Brain microvascular endothelial cell (primary cell): Measurements from ENCODE around the gene CNTNAP2.

Source experiments
- DNase-seq: peaks from one replicate; pipeline ENCODE4 v3.0.0-alpha.2; 2020
- H3K27ac ChIP-seq: fragments of 250-450 bp; sonication (Bioruptor Pico); 2 replicates; pipeline ENCODE4 v1.5.1; 2020; ENCODE audit warnings: mild to moderate bottlenecking, moderate library complexity
- H3K27me3 ChIP-seq: fragments of 250-450 bp; sonication (Bioruptor Pico); replicated peaks from 2 replicates; pipeline ENCODE4 v1.5.1; 2020; ENCODE audit warnings: mild to moderate bottlenecking
- H3K36me3 ChIP-seq: fragments of 250-450 bp; sonication (Bioruptor Pico); replicated peaks from 2 replicates; pipeline ENCODE4 v1.5.1; 2020; ENCODE audit warnings: mild to moderate bottlenecking
- H3K4me3 ChIP-seq: 2 replicates; pipeline ENCODE4 v1.5.1; 2011; ENCODE audit warnings: low read depth, mild to moderate bottlenecking, control low read depth, low read length, moderate library complexity
- CTCF ChIP-seq: IDR thresholded peaks from 2 replicates; pipeline ENCODE4 v1.5.1; 2011; ENCODE audit warnings: low read depth, mild to moderate bottlenecking, moderate library complexity, low read length, control low read depth, inconsistent platforms; ENCODE audit errors: missing control alignments
- in situ Hi-C: cut with HindIII; loops from 2 replicates; pipeline ENCODE4 v1.10.0; 2017; ENCODE audit warnings: low sequenced_read_pairs, low pct_ligation_motif_present

The CNTNAP2 gene

GRCh38 chr7:147909431-147910148, 1793.0 kb downstream of the CNTNAP2 start:
- DNase-seq, result no peak
- H3K4me3 ChIP-seq, result no peak overlapping the region
- no peaks in the 10 kb centered on the region for H3K27me3 ChIP-seq
- H3K27ac ChIP-seq, result no peak overlapping the region
- H3K36me3 ChIP-seq, result no peaks in the 10 kb centered on the region
- in situ Hi-C loops, result no loop called here
- no peak for TF ChIP-seq CTCF

- no peak overlapping the region for H3K27ac ChIP-seq
- H3K27me3 ChIP-seq, result no peaks in the 10 kb centered on the region
- no peak for DNase-seq
- no peaks in the 10 kb centered on the region for H3K36me3 ChIP-seq
- TF ChIP-seq CTCF, result no peak
- no peak overlapping the region for H3K4me3 ChIP-seq
- in situ Hi-C loops, result no loop called here
These were observed 1794.6 kb downstream of the CNTNAP2 start for GRCh38 chr7:147911201-147911601.

- Histone ChIP-seq H3K27ac (no peak overlapping the region), H3K4me3 (no peak overlapping the region), H3K36me3 (no peaks in the 10 kb centered on the region), H3K27me3 (no peaks in the 10 kb centered on the region)
- no peak for TF ChIP-seq CTCF
- DNase-seq, result no peak
- in situ Hi-C loops, result no loop called here
These were observed 1795.7 kb downstream of the CNTNAP2 start for GRCh38 chr7:147912291-147912690.

- no peak overlapping the region for H3K4me3 ChIP-seq
- no peaks in the 10 kb centered on the region for H3K36me3 ChIP-seq
- no peak for DNase-seq
- in situ Hi-C loops, result no loop called here
- no peaks in the 10 kb centered on the region for H3K27me3 ChIP-seq
- TF ChIP-seq CTCF, result no peak
- H3K27ac ChIP-seq, result no peak overlapping the region
These were observed 1796.5 kb downstream of the CNTNAP2 start for GRCh38 chr7:147912946-147913638.

- H3K27me3 ChIP-seq, result no peaks in the 10 kb centered on the region
- in situ Hi-C loops, result no loop called here
- H3K36me3 ChIP-seq, result no peaks in the 10 kb centered on the region
- no peak for TF ChIP-seq CTCF
- H3K27ac ChIP-seq, result no peak overlapping the region
- DNase-seq, result no peak
- H3K4me3 ChIP-seq, result no peak overlapping the region
These were observed 1799.2 kb downstream of the CNTNAP2 start for GRCh38 chr7:147915781-147916180.

- DNase-seq, result no peak
- H3K27ac ChIP-seq, result no peak overlapping the region
- in situ Hi-C loops, result no loop called here
These were observed 1800.0 kb downstream of the CNTNAP2 start for GRCh38 chr7:147916573-147916972.

More at GRCh38 chr7:147916573-147916972, 1800.0 kb downstream of the CNTNAP2 start:
- Histone ChIP-seq H3K27me3 (no peaks in the 10 kb centered on the region), H3K4me3 (no peak overlapping the region), H3K36me3 (no peaks in the 10 kb centered on the region)
- no peak for TF ChIP-seq CTCF
